ENCODE results near the gene KIF18A.
"Not testable (repeated sequence)": the region's sequence is repeated elsewhere in the genome, so short reads cannot be mapped to it uniquely, and the experiment has no call there.

The KIF18A gene

GRCh38 chr11:28092786-28093185, 15.2 kb downstream of the KIF18A start:
- no peaks in the 10 kb centered on the region for H3K4me1 ChIP-seq (ENCODE audit: low read length)
- H3K4me2 ChIP-seq (ENCODE audit: low read depth, low read length) = no peak overlapping the region
- H3K36me3 ChIP-seq (replicated peaks; ENCODE audit: insufficient read depth, low read length) = no peaks in the 10 kb centered on the region; the same call in 1 of the 2 replicates
- no peaks in the 10 kb centered on the region for H3K9me2 ChIP-seq (replicated peaks; ENCODE audit: insufficient read depth, low read length)
- H4K20me1 ChIP-seq (ENCODE audit: insufficient read depth, low read length) = no peaks in the 10 kb centered on the region
- H3F3A ChIP-seq (ENCODE audit: insufficient read depth, low read length) = no peaks in the 10 kb centered on the region
- peaks cover 14% of the 10 kb centered on the region; the same call in 1 of the 2 replicates for H3K79me2 ChIP-seq (ENCODE audit: low read length)
- no peaks in the 10 kb centered on the region for H3K9me3 ChIP-seq (replicated peaks; ENCODE audit: insufficient read depth, low read length)
- no peak overlapping the region for H3K9ac ChIP-seq (ENCODE audit: low read length)
- no peak overlapping the region for H3K27ac ChIP-seq (ENCODE audit: low read length)
- no peak overlapping the region for H2AFZ ChIP-seq (ENCODE audit: low read length)
- no peak for TF ChIP-seq CTCF (IDR thresholded peaks at IDR 0.05; ENCODE audit: low read length)
- no peak for TF ChIP-seq EZH2phosphoT487 (IDR thresholded peaks at IDR 0.05; ENCODE audit: low read length)
- TF ChIP-seq EZH2 (optimal IDR thresholded peaks at IDR 0.05; ENCODE audit: low read depth, low read length) = no peak
- H3K27me3 ChIP-seq (replicated peaks; ENCODE audit: insufficient read depth, low read length) = no peaks in the 10 kb centered on the region
- H3K4me3 ChIP-seq (ENCODE audit: low read length) = no peak overlapping the region
- DNase-seq = no peak

GRCh38 chr11:28090052-28090749, 17.8 kb downstream of the KIF18A start:
- Histone ChIP-seq H3K9me2 (replicated peaks; ENCODE audit: insufficient read depth, low read length) (no peaks in the 10 kb centered on the region), H3K27me3 (replicated peaks; ENCODE audit: insufficient read depth, low read length) (no peaks in the 10 kb centered on the region), H3K27ac (ENCODE audit: low read length) (no peak overlapping the region), H3K9me3 (replicated peaks; ENCODE audit: insufficient read depth, low read length) (no peaks in the 10 kb centered on the region), H3K4me3 (ENCODE audit: low read length) (no peak overlapping the region), H3K9ac (ENCODE audit: low read length) (no peak overlapping the region), H3K36me3 (replicated peaks; ENCODE audit: insufficient read depth, low read length) (no peaks in the 10 kb centered on the region; the same call in 1 of the 2 replicates), H3K4me2 (ENCODE audit: low read depth, low read length) (no peak overlapping the region), H2AFZ (ENCODE audit: low read length) (no peak overlapping the region), H4K20me1 (ENCODE audit: insufficient read depth, low read length) (no peaks in the 10 kb centered on the region), H3K79me2 (ENCODE audit: low read length) (0 out of 2 replicates have a peak, but pooled peaks cover 6% of the 10 kb centered on the region), H3F3A (ENCODE audit: insufficient read depth, low read length) (no peaks in the 10 kb centered on the region), H3K4me1 (ENCODE audit: low read length) (no peaks in the 10 kb centered on the region)
- TF ChIP-seq EZH2phosphoT487 (IDR thresholded peaks at IDR 0.05; ENCODE audit: low read length) = no peak
- DNase-seq = no peak

- no peaks in the 10 kb centered on the region; the same call in 1 of the 2 replicates for H3K36me3 ChIP-seq (replicated peaks; ENCODE audit: insufficient read depth, low read length)
- no peak overlapping the region for H3K4me3 ChIP-seq (ENCODE audit: low read length)
- no peaks in the 10 kb centered on the region for H3K4me1 ChIP-seq (ENCODE audit: low read length)
- TF ChIP-seq EZH2 (optimal IDR thresholded peaks at IDR 0.05; ENCODE audit: low read depth, low read length) (no peak), EZH2phosphoT487 (IDR thresholded peaks at IDR 0.05; ENCODE audit: low read length) (no peak), CTCF (IDR thresholded peaks at IDR 0.05; ENCODE audit: low read length) (no peak)
- no peak overlapping the region for H2AFZ ChIP-seq (ENCODE audit: low read length)
- no peaks in the 10 kb centered on the region for H3K9me2 ChIP-seq (replicated peaks; ENCODE audit: insufficient read depth, low read length)
- no peaks in the 10 kb centered on the region for H3K27me3 ChIP-seq (replicated peaks; ENCODE audit: insufficient read depth, low read length)
- no peak for DNase-seq
- no peaks in the 10 kb centered on the region for H4K20me1 ChIP-seq (ENCODE audit: insufficient read depth, low read length)
- H3K27ac ChIP-seq (ENCODE audit: low read length) = no peak overlapping the region
- H3K9ac ChIP-seq (ENCODE audit: low read length) = no peak overlapping the region
- no peaks in the 10 kb centered on the region for H3K79me2 ChIP-seq (ENCODE audit: low read length)
- H3K9me3 ChIP-seq (replicated peaks; ENCODE audit: insufficient read depth, low read length) = no peaks in the 10 kb centered on the region
- H3F3A ChIP-seq (ENCODE audit: insufficient read depth, low read length) = no peaks in the 10 kb centered on the region
- no peak overlapping the region for H3K4me2 ChIP-seq (ENCODE audit: low read depth, low read length)
These were observed 18.6 kb downstream of the KIF18A start for GRCh38 chr11:28089378-28089777.

- H3K9ac ChIP-seq (ENCODE audit: low read length); DNase-seq: not testable (repeated sequence)
These were observed 20.3 kb downstream of the KIF18A start for GRCh38 chr11:28087693-28088092.

GRCh38 chr11:28087192-28087591, 20.8 kb downstream of the KIF18A start:
- H3K9me3 ChIP-seq (replicated peaks; ENCODE audit: insufficient read depth, low read length); H3K4me1 ChIP-seq (ENCODE audit: low read length); H3K27ac ChIP-seq (ENCODE audit: low read length); H4K20me1 ChIP-seq (ENCODE audit: insufficient read depth, low read length); H2AFZ ChIP-seq (ENCODE audit: low read length); H3K4me3 ChIP-seq (ENCODE audit: low read length); H3K9ac ChIP-seq (ENCODE audit: low read length); DNase-seq; H3K36me3 ChIP-seq (replicated peaks; ENCODE audit: insufficient read depth, low read length); H3K27me3 ChIP-seq (replicated peaks; ENCODE audit: insufficient read depth, low read length); H3K4me2 ChIP-seq (ENCODE audit: low read depth, low read length); H3K79me2 ChIP-seq (ENCODE audit: low read length); H3K9me2 ChIP-seq (replicated peaks; ENCODE audit: insufficient read depth, low read length); H3F3A ChIP-seq (ENCODE audit: insufficient read depth, low read length): not testable (repeated sequence)

More at GRCh38 chr11:28087693-28088092, 20.3 kb downstream of the KIF18A start:
- H3F3A ChIP-seq (ENCODE audit: insufficient read depth, low read length); H2AFZ ChIP-seq (ENCODE audit: low read length); H3K4me3 ChIP-seq (ENCODE audit: low read length); H3K27me3 ChIP-seq (replicated peaks; ENCODE audit: insufficient read depth, low read length); H3K9me3 ChIP-seq (replicated peaks; ENCODE audit: insufficient read depth, low read length); H3K27ac ChIP-seq (ENCODE audit: low read length); H4K20me1 ChIP-seq (ENCODE audit: insufficient read depth, low read length); H3K79me2 ChIP-seq (ENCODE audit: low read length); H3K36me3 ChIP-seq (replicated peaks; ENCODE audit: insufficient read depth, low read length); H3K4me2 ChIP-seq (ENCODE audit: low read depth, low read length); H3K9me2 ChIP-seq (replicated peaks; ENCODE audit: insufficient read depth, low read length); H3K4me1 ChIP-seq (ENCODE audit: low read length): not testable (repeated sequence)

Data from MM.1S (cell line).